ENCODE results near the gene CUEDC1.

DNA sequence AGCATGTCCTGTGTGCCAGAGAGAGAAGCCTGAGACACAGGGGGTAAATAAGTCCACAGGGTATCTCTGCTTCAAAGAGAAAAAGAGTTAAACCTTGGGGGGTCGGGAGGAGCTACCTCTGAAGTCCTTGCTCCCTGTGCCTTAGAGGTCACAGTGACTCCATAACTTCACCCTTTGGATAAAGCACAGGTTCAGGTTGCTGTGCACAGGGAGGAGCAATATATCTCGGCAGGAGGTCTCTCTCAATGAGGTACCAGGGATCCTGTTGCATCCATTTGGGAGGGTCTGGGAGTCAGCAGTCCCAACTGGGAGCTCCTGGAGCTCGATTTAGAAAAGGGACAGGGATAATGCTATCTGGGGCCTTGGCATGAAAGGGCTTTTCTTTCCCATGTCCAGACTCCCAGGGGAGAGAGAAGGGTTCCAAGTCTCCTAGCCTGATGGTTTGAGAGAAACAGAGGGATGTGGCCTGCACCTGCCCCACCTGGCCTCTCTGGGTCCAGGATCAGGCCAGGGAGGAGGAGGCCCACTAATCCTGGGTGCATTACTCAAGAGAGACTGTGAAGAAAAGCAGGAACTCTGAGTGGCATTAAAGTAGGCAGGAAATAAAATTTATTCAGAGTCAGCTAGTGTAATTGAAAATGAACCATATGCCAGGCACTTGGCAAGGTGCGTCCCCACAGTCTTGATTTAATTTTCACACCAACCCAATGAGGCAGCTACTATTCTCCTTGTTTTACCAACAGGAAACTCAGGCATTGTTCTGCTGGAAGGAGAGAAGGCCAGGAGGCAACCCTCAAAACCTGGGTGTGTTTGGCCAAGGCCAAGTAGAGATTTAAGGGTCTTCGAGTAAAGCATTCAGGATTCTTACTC lies 40.7 kb downstream of the CUEDC1 start:
- TF ChIP-seq, protein P1, sequence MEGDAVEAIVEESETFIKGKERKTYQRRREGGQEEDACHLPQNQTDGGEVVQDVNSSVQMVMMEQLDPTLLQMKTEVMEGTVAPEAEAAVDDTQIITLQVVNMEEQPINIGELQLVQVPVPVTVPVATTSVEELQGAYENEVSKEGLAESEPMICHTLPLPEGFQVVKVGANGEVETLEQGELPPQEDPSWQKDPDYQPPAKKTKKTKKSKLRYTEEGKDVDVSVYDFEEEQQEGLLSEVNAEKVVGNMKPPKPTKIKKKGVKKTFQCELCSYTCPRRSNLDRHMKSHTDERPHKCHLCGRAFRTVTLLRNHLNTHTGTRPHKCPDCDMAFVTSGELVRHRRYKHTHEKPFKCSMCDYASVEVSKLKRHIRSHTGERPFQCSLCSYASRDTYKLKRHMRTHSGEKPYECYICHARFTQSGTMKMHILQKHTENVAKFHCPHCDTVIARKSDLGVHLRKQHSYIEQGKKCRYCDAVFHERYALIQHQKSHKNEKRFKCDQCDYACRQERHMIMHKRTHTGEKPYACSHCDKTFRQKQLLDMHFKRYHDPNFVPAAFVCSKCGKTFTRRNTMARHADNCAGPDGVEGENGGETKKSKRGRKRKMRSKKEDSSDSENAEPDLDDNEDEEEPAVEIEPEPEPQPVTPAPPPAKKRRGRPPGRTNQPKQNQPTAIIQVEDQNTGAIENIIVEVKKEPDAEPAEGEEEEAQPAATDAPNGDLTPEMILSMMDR (IDR thresholded peaks at IDR 0.05) = no peak
- TF ChIP-seq POLR2AphosphoS5 (IDR thresholded peaks at IDR 0.05) (no peak), POLR2A (IDR thresholded peaks at IDR 0.05) (no peak)
